LNCaP clone FGC (cell line): ENCODE measurements around the gene GRM8.
A peak's percentile ranks its signal among the peaks of the same experiment; 100 is the strongest.

Experiments
- DNase-seq: peaks from one replicate; pipeline ENCODE4 v3.0.0-alpha.2; 2011; ENCODE audit warnings: low read depth
- H3K4me3 ChIP-seq: 2 replicates; pipeline ENCODE4 v1.5.1; 2011; ENCODE audit warnings: mild to moderate bottlenecking, low read depth, low read length, control low read depth
- TF ChIP-seq, protein P1 (sequence below): IDR thresholded peaks from 2 replicates; pipeline ENCODE4 v1.5.1; 2012; ENCODE audit warnings: mild to moderate bottlenecking; ENCODE audit not compliant: control insufficient read depth, insufficient read depth; ENCODE audit errors: extremely low read depth

The GRM8 gene

DNA sequence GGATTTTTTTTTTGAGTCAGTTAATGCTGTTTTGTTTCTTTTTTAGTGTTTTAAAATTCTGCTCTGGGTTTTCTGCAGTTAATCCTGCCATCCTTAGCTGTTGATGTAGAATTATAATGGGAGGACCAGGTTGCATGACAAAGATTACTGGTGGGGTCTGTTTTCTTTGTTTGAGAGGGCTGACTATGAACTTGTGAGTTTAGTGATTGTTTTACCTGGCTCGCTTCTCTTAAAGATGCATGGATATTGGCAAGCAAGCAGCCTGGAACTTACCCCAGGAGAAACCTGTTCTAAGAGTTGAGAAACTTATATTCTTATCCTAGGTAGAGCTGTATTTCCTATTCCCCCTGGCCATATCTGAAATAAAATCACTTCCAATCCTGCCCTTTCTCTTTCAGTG, 727.8 kb downstream of the GRM8 start:
- no peak for DNase-seq
- TF ChIP-seq, protein P1, sequence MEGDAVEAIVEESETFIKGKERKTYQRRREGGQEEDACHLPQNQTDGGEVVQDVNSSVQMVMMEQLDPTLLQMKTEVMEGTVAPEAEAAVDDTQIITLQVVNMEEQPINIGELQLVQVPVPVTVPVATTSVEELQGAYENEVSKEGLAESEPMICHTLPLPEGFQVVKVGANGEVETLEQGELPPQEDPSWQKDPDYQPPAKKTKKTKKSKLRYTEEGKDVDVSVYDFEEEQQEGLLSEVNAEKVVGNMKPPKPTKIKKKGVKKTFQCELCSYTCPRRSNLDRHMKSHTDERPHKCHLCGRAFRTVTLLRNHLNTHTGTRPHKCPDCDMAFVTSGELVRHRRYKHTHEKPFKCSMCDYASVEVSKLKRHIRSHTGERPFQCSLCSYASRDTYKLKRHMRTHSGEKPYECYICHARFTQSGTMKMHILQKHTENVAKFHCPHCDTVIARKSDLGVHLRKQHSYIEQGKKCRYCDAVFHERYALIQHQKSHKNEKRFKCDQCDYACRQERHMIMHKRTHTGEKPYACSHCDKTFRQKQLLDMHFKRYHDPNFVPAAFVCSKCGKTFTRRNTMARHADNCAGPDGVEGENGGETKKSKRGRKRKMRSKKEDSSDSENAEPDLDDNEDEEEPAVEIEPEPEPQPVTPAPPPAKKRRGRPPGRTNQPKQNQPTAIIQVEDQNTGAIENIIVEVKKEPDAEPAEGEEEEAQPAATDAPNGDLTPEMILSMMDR, result no peak

DNA sequence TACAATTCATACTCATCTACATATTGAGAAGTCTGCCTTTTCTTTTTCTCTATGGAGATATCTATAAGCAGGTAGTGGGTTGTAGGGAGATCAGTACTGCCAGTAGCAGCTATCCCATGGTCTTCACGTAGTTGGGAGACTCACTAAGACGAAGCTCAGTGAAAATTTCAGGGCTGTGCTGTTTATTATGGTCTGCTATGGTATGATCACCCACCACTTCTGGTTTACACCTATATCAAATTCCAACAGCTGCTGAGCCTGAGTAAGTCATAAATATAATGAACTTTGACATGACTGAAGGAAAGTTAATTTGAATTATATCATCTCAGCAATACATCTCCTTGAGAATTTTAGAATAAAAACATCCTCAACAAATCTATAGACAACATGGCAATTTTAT, 741.7 kb downstream of the GRM8 start:
- TF ChIP-seq, protein P1, result no peak
- DNase-seq, result no peak
- no peak overlapping the region for H3K4me3 ChIP-seq

More for the DNA sequence above, 727.8 kb downstream of the GRM8 start:
- H3K4me3 ChIP-seq, result no peak overlapping the region

- DNase-seq, result peak; percentile 22
- H3K4me3 ChIP-seq, result no peak overlapping the region
- TF ChIP-seq, protein P1, result no peak
Observed at GRCh38 chr7:126501617-126502016, 751.1 kb downstream of the GRM8 start.

- no peak for DNase-seq
- no peak overlapping the region for H3K4me3 ChIP-seq
- TF ChIP-seq, protein P1, result no peak
Observed at GRCh38 chr7:126499481-126499880, 753.3 kb downstream of the GRM8 start.

- TF ChIP-seq, protein P1, result no peak
- DNase-seq, result no peak
- H3K4me3 ChIP-seq, result no peak overlapping the region
Observed at GRCh38 chr7:126495733-126496132, 757.0 kb downstream of the GRM8 start.

GRCh38 chr7:126495001-126495400, 757.7 kb downstream of the GRM8 start:
- DNase-seq, result no peak
- TF ChIP-seq, protein P1, result no peak
- no peak overlapping the region for H3K4me3 ChIP-seq

DNA sequence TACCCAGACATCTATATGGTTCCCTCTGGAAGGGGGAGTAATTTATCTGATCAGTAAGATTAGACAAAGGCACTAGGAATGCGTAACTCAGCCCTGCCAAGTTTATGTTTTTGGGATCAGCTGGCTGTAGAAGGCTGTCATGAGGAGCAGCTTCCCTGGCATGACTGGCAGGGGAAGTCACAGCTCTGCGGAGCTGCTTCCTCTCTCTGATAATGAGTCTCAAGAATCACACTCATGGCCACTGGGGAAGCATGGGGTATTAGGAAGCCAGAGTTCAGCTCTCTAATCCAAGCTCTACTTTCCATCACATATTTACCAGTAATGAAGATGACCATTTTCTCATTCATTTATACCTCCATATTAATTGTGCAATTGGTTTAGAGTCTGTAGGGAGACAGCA, 758.9 kb downstream of the GRM8 start:
- H3K4me3 ChIP-seq, result no peak overlapping the region
- TF ChIP-seq, protein P1, result no peak
- no peak for DNase-seq
